Measurements from ENCODE around the gene SEC31A. TPM values are rescaled to one million over a fixed set of nuclear protein-coding genes. Genes with fewer than 3 reads are reported as not detected.
"Not testable (repeated sequence)": the region's sequence is repeated elsewhere in the genome, so short reads cannot be mapped to it uniquely, and the experiment has no call there.

SEC31A gene
- total RNA-seq, 5 donors from 2014 or later (not counting 1 experiment from before 2014, with no cell fraction given), result 107 to 146 (median 130) TPM

- H3K27ac ChIP-seq (ENCODE audit: low read length), result no peak overlapping the region
- peaks cover 0 to 51% of the 10 kb centered on the region in 2 donors for H3K36me3 ChIP-seq (ENCODE audit: control insufficient read depth in 2 of 2, extremely low read depth in 1 of 2, insufficient read depth in 1 of 2, low read length in 1 of 2)
- no peak for ATAC-seq (replicated peaks in 1 of 4)
- no peaks in the 10 kb centered on the region for H3K9me3 Mint-ChIP-seq
- no CpG with 5 or more reads among the region's 2 CpGs for WGBS (ENCODE audit: insufficient coverage)
- H3K36me3 Mint-ChIP-seq, result peaks cover 56% of the 10 kb centered on the region
- H3K4me3 ChIP-seq (ENCODE audit: control insufficient read depth in 1 of 2, extremely low read depth in 1 of 2, low read length in 1 of 2), result no peak overlapping the region
- H3K9me3 ChIP-seq, result no peaks in the 10 kb centered on the region
- DNase-seq, result no peak
- H3K4me3 Mint-ChIP-seq, result no peak overlapping the region
- H3K4me1 Mint-ChIP-seq, result peaks cover 0 to under 1% (median 0%) of the 10 kb centered on the region in 3 donors
- ChIA-PET POLR2A (no interaction called here), CTCF (interaction anchor here in 1 of 2 donors (0.5 to 0.6 kb wide), 2 partner anchors 356 to 1766 kb away, joined by 3 read pairs; no protein-coding TSS in a partner anchor)
- H3K27ac Mint-ChIP-seq, result peak overlapping the region; percentile 29 to 36
- H3K4me1 ChIP-seq (ENCODE audit: control insufficient read depth in 1 of 2, extremely low read depth in 1 of 2, insufficient read depth in 2 of 2, low read length in 2 of 2), result no peaks in the 10 kb centered on the region
- H3K27me3 ChIP-seq (replicated peaks in 1 of 2; ENCODE audit: control insufficient read depth in 2 of 2, extremely low read depth in 1 of 2, insufficient read depth in 2 of 2, low read length in 1 of 2), result no peaks in the 10 kb centered on the region
- H3K27me3 Mint-ChIP-seq, result no peaks in the 10 kb centered on the region
These were observed 72.0 kb downstream of the SEC31A start for GRCh38 chr4:82818664-82819662.

- ChIA-PET POLR2A (interaction anchor here in 1 of 2 donors (0.7 kb wide), 1 partner anchor 33 kb away, joined by 3 read pairs; no protein-coding TSS in a partner anchor), CTCF (interaction anchor here in 1 of 2 donors (0.6 kb wide), 1 partner anchor 354 kb away, joined by 4 read pairs; no protein-coding TSS in a partner anchor)
- peaks cover 41% of the 10 kb centered on the region for H3K36me3 Mint-ChIP-seq
- H3K4me1 ChIP-seq (ENCODE audit: control insufficient read depth in 1 of 2, extremely low read depth in 1 of 2, insufficient read depth in 2 of 2, low read length in 2 of 2); H3K9me3 Mint-ChIP-seq; H3K4me3 ChIP-seq (ENCODE audit: control insufficient read depth in 1 of 2, extremely low read depth in 1 of 2, low read length in 1 of 2); ATAC-seq (replicated peaks in 1 of 4); H3K9me3 ChIP-seq; H3K27ac ChIP-seq (ENCODE audit: low read length); H3K4me1 Mint-ChIP-seq; H3K27me3 ChIP-seq (replicated peaks in 1 of 2; ENCODE audit: control insufficient read depth in 2 of 2, extremely low read depth in 1 of 2, insufficient read depth in 2 of 2, low read length in 1 of 2); H3K27ac Mint-ChIP-seq; DNase-seq; H3K4me3 Mint-ChIP-seq; H3K27me3 Mint-ChIP-seq: not testable (repeated sequence)
- 100% methylated on average over 4 of the region's 6 CpGs for WGBS (ENCODE audit: insufficient coverage)
- peaks cover 0 to 33% of the 10 kb centered on the region in 2 donors for H3K36me3 ChIP-seq (ENCODE audit: control insufficient read depth in 2 of 2, extremely low read depth in 1 of 2, insufficient read depth in 1 of 2, low read length in 1 of 2)
These were observed 74.1 kb downstream of the SEC31A start for GRCh38 chr4:82816874-82817273.

DNA sequence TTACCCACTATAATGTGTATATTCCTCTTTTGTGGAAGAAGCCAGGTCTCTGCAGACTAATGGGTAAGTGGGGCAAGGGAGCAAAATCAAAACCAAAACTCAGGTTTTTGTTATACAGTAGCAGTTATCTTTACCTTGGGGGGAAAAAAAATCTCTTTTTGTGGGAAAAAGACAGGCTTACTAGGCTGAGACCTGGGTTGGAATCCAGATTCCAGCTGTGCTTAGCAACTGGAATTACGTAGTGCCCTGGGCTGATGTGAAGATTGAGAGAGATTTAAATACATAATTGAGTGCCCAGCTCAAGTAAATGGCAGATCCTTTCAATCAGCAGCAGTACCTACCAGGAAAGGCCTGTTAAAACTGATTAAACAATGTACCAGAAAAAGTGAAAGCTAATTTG is 76.9 kb downstream of the SEC31A start:
- 80% methylated on average over 1 of the region's 1 CpG for WGBS (ENCODE audit: insufficient coverage)
- Histone ChIP-seq H3K27ac (ENCODE audit: low read length) (no peak overlapping the region), H3K36me3 (ENCODE audit: control insufficient read depth in 2 of 2, extremely low read depth in 1 of 2, insufficient read depth in 1 of 2, low read length in 1 of 2) (peaks cover 0 to 14% of the 10 kb centered on the region in 2 donors), H3K4me1 (ENCODE audit: control insufficient read depth in 1 of 2, extremely low read depth in 1 of 2, insufficient read depth in 2 of 2, low read length in 2 of 2) (no peaks in the 10 kb centered on the region), H3K9me3 (no peaks in the 10 kb centered on the region), H3K27me3 (replicated peaks in 1 of 2; ENCODE audit: control insufficient read depth in 2 of 2, extremely low read depth in 1 of 2, insufficient read depth in 2 of 2, low read length in 1 of 2) (no peaks in the 10 kb centered on the region), H3K4me3 (ENCODE audit: control insufficient read depth in 1 of 2, extremely low read depth in 1 of 2, low read length in 1 of 2) (no peak overlapping the region)
- no peak for DNase-seq
- Mint-ChIP-seq H3K36me3 (peaks cover 20% of the 10 kb centered on the region), H3K27me3 (no peaks in the 10 kb centered on the region), H3K9me3 (no peaks in the 10 kb centered on the region), H3K4me3 (no peak overlapping the region), H3K4me1 (peaks cover 5 to 7% (median 6%) of the 10 kb centered on the region in 3 donors), H3K27ac (peak overlapping the region in 1 of 2 donors; percentile 43)
- ChIA-PET CTCF (interaction anchor here in 1 of 2 donors (0.6 kb wide), 1 partner anchor 289 kb away, joined by 3 read pairs; no protein-coding TSS in a partner anchor), POLR2A (no interaction called here)
- no peak for ATAC-seq (replicated peaks in 1 of 4)

GRCh38 chr4:82811838-82812341 is 79.1 kb downstream of the SEC31A start:
- Histone ChIP-seq H3K36me3 (ENCODE audit: control insufficient read depth in 2 of 2, extremely low read depth in 1 of 2, insufficient read depth in 1 of 2, low read length in 1 of 2) (peaks cover 0 to under 1% of the 10 kb centered on the region in 2 donors), H3K4me3 (ENCODE audit: control insufficient read depth in 1 of 2, extremely low read depth in 1 of 2, low read length in 1 of 2) (no peak overlapping the region), H3K27me3 (replicated peaks in 1 of 2; ENCODE audit: control insufficient read depth in 2 of 2, extremely low read depth in 1 of 2, insufficient read depth in 2 of 2, low read length in 1 of 2) (no peaks in the 10 kb centered on the region), H3K4me1 (ENCODE audit: control insufficient read depth in 1 of 2, extremely low read depth in 1 of 2, insufficient read depth in 2 of 2, low read length in 2 of 2) (no peaks in the 10 kb centered on the region), H3K9me3 (no peaks in the 10 kb centered on the region), H3K27ac (ENCODE audit: low read length) (no peak overlapping the region)
- no CpG with 5 or more reads among the region's 6 CpGs for WGBS (ENCODE audit: insufficient coverage)
- no peak overlapping the region for H3K27ac Mint-ChIP-seq
- DNase-seq (no peak), ATAC-seq (replicated peaks in 1 of 4) (no peak)
- ChIA-PET CTCF (no interaction called here), POLR2A (no interaction called here)
- H3K4me3 Mint-ChIP-seq, result no peak overlapping the region
- no peaks in the 10 kb centered on the region for H3K9me3 Mint-ChIP-seq
- H3K36me3 Mint-ChIP-seq, result peaks cover 2% of the 10 kb centered on the region
- no peaks in the 10 kb centered on the region for H3K27me3 Mint-ChIP-seq
- peaks cover 5 to 7% (median 6%) of the 10 kb centered on the region in 3 donors for H3K4me1 Mint-ChIP-seq

DNA sequence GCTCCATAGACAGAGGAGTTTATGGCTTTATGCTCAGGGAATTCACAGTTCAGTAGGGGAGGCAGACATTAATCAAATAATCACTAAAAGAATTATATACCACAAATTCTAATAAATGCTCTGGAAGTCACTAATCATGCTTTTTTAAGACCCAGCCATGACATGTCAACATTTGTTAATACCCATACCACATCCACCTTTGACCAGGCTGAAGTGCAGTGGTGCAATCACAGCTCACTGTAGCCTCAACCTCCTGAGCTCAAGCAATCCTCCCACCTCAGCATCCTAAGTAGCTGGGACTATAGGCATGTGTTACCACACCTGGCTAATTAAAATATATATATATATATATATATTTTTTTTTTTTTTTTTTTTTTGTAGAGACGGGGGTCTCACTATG is 79.6 kb downstream of the SEC31A start:
- H3K4me1 Mint-ChIP-seq, result peaks cover 5 to 7% (median 6%) of the 10 kb centered on the region in 3 donors
- ChIA-PET CTCF (no interaction called here), POLR2A (no interaction called here)
- no peaks in the 10 kb centered on the region for H3K4me1 ChIP-seq (ENCODE audit: control insufficient read depth in 1 of 2, extremely low read depth in 1 of 2, insufficient read depth in 2 of 2, low read length in 2 of 2)
- H3K36me3 ChIP-seq (ENCODE audit: control insufficient read depth in 2 of 2, extremely low read depth in 1 of 2, insufficient read depth in 1 of 2, low read length in 1 of 2), result no peaks in the 10 kb centered on the region
- H3K27me3 ChIP-seq (replicated peaks in 1 of 2; ENCODE audit: control insufficient read depth in 2 of 2, extremely low read depth in 1 of 2, insufficient read depth in 2 of 2, low read length in 1 of 2), result no peaks in the 10 kb centered on the region
- no peak overlapping the region for H3K27ac Mint-ChIP-seq
- ATAC-seq (replicated peaks in 1 of 4) (no peak), DNase-seq (no peak)
- H3K36me3 Mint-ChIP-seq, result no peaks in the 10 kb centered on the region
- no peaks in the 10 kb centered on the region for H3K27me3 Mint-ChIP-seq
- H3K4me3 Mint-ChIP-seq, result no peak overlapping the region
- no peaks in the 10 kb centered on the region for H3K9me3 Mint-ChIP-seq
- no CpG with 5 or more reads among the region's 1 CpG for WGBS (ENCODE audit: insufficient coverage)
- H3K27ac ChIP-seq (ENCODE audit: low read length), result no peak overlapping the region
- H3K4me3 ChIP-seq (ENCODE audit: control insufficient read depth in 1 of 2, extremely low read depth in 1 of 2, low read length in 1 of 2), result no peak overlapping the region
- H3K9me3 ChIP-seq, result no peaks in the 10 kb centered on the region

DNA sequence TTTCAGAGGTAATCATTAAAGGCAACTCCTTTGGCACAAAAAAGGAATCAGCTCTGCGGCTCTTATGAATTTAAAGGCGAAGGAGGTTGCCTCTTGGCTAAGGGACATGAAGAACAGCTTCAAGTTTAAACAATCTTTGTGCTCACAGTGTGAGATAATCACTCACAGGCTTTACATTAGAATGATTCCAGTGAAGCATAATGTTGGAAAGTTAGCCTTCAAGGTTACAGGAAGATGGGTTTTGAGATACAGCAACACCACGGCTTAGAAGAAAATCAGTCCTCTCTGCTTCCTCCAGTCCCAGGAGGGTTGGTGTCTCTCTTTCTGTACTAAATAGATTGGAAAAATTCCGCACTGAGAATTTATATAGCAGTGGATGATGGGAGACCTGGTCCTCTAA is 80.8 kb downstream of the SEC31A start:
- H3K36me3 ChIP-seq (ENCODE audit: control insufficient read depth in 2 of 2, extremely low read depth in 1 of 2, insufficient read depth in 1 of 2, low read length in 1 of 2), result no peaks in the 10 kb centered on the region
- Mint-ChIP-seq H3K4me1 (peaks cover 5 to 7% (median 6%) of the 10 kb centered on the region in 3 donors), H3K36me3 (no peaks in the 10 kb centered on the region), H3K27ac (no peak overlapping the region), H3K9me3 (no peaks in the 10 kb centered on the region), H3K27me3 (no peaks in the 10 kb centered on the region), H3K4me3 (no peak overlapping the region)
- ATAC-seq (replicated peaks in 1 of 4), result no peak
- 100% methylated on average over 2 of the region's 4 CpGs for WGBS (ENCODE audit: insufficient coverage)
- no peak overlapping the region for H3K27ac ChIP-seq (ENCODE audit: low read length)
- H3K27me3 ChIP-seq (replicated peaks in 1 of 2; ENCODE audit: control insufficient read depth in 2 of 2, extremely low read depth in 1 of 2, insufficient read depth in 2 of 2, low read length in 1 of 2), result peaks cover 0 to 3% of the 10 kb centered on the region in 2 experiments
- no peaks in the 10 kb centered on the region for H3K4me1 ChIP-seq (ENCODE audit: control insufficient read depth in 1 of 2, extremely low read depth in 1 of 2, insufficient read depth in 2 of 2, low read length in 2 of 2)
- ChIA-PET POLR2A (interaction anchor here in 1 of 2 donors (0.6 kb wide), 1 partner anchor 12 kb away, joined by 8 read pairs; no protein-coding TSS in a partner anchor), CTCF (no interaction called here)
- H3K4me3 ChIP-seq (ENCODE audit: control insufficient read depth in 1 of 2, extremely low read depth in 1 of 2, low read length in 1 of 2), result no peak overlapping the region
- DNase-seq, result no peak
- no peaks in the 10 kb centered on the region for H3K9me3 ChIP-seq
